GM19099 (cell line): Measurements from ENCODE around the gene COX20.
A peak's percentile ranks its signal among the peaks of the same experiment; 100 is the strongest.

Experiments used
- POLR2A ChIP-seq: IDR thresholded peaks from 3 replicates; pipeline ENCODE4 v1.6.1; 2011; ENCODE audit warnings: low read depth; ENCODE audit not compliant: insufficient read length; ENCODE audit errors: extremely low read depth

The COX20 gene

DNA sequence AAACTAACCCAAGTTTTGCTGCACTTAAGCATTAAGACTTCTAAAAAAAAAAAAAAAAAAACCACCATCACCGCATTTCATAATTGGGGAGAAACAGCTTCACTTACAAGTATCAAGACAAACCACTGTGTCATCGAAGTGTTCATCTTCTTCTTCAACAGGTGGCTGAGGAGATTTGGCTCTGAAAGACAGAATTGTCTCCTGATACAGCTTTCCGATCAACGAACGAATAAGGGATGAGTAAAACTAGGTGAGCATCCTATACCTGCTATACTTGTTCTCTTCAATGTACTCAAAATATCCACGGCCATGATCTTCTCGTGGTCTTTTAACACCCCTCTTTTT lies 26.9 kb downstream of the COX20 start:
- TF ChIP-seq POLR2A, result no peak

DNA sequence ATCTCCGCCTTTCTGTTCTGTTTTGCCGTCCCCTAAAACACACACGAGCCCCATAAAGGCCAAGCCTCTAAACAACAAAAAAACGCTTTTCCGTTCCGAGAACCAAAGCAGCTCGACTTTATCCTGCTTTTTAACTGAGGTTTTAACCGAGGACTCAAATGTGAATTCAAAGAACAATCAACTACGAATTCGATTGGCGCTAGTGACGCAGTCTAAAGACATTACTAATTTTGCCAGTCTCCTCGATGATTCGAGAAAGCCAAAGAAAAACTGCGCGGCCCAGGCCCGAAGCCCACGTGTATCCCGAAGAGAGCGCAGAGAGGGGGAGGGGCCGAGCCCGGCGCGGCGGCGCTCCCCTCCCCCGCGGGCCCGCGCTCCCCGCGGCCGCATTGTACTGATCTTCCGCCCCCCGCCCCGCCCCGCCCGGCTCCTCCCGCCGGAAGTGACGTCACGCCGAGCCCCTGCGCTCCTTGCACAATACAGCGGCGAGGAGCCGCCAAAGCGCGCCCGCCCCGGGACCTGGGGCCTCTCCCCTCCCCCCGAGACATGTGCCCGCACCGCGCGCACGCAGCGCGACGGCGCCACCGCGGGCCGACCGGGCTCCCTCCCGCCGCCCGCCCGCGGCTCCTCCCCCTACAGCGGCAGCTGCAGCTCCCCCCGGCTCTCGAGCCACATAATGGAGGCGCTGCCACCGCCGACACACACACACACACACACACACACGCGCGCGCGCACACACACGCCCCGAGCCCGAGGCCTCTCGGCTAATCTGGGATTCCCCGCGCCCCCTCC lies 27.4 kb downstream of the COX20 start:
- TF ChIP-seq POLR2A, result peak; percentile 70

DNA sequence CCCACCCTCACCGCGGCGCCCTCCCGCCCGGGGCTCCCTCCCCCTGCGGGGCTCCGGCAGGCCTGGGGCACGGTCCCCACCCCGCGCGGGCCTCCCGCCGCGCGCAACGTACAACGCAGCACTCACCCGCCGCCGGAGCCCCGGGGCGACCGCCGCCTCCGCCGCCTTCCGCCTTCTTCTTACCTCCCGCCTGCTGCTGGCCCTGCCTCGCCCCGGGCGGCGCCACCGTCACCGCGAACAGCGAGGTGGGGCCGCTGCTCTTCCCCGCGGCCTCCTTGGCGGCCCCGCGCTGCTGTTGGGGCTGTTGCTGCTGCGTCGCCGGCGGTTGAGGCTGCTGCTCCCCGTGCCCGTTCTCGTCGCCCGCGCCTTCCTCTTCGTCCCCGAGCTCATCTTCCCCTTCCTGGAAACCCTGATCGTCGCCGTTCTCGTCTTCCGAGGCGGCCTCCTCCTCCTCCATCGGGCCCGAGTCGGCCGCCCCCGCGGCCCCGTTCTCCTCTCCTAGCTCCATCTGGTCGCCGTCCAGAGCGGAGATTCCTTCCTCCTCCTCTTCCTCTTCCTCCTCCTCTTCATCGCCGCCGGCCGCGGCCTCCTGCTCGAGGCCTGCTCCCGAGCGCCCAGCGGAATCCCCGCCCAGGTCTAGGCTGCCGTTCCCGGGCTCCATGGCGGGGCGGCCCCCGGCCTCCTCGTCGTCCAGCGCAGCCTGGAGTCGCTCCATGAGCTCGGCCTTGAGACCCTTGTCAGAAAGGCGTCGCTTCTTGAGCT lies 28.2 kb downstream of the COX20 start:
- no peak for TF ChIP-seq POLR2A

DNA sequence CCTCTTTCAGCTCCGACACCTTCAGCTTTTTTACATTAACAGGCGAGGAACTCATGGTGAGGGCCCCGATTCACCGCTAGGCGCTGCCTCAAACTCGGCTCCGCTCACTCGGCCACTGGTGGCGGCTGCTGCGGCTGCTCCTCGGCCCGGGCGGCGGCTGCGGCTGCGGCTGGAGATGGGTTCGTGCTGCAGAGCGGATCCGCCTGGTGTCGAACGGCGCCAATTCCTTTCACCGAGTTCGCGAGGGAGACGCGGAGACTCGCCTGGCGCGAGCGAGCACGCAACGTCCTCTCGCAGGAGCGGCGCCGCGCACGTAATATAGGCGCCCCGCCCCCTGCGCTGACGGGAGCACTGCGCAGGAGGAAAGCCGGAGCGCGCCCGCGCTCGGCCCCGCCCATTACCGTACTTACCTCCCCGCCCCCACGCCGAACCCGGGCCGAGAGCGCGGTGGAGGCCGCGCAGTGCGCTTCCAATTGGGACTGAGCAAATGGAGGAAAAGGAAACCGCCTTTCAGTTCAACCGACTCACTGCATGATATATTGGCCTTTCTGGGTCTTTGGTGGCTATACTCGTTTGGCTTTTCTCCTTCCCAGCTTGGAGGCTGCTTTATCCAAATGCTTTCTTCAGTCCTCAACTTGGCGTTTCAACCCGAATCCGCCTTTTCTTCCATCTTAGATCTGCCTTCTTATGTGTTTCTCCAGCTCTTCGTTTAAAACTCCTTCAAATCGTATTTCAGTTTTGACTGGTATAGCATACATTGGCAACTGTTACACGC lies 29.0 kb downstream of the COX20 start, which contains the start of gene HNRNPU:
Gene HNRNPU, minus strand, starts transcription at position 291 of the 775 bp plus-strand sequence. Its CDS starts 236 bp downstream, at position 55.
- peak; percentile 94 for TF ChIP-seq POLR2A

DNA sequence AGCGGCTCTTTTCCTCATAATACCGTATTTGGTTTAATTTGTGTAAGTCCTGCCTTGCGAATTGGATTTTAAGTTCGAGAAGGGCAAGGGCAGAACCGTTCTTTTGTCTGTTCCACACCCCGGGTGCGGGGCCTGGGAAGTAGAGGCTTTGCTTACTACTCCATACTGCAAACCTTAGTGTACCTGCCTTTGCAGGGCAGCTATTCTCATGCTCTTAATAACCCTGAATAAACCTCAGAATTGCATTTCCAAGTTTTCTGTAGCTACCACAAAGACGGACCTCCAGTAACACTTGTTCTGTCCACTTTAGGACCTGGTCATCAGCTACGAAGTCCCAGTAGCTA lies 29.5 kb downstream of the COX20 start:
- no peak for TF ChIP-seq POLR2A

DNA sequence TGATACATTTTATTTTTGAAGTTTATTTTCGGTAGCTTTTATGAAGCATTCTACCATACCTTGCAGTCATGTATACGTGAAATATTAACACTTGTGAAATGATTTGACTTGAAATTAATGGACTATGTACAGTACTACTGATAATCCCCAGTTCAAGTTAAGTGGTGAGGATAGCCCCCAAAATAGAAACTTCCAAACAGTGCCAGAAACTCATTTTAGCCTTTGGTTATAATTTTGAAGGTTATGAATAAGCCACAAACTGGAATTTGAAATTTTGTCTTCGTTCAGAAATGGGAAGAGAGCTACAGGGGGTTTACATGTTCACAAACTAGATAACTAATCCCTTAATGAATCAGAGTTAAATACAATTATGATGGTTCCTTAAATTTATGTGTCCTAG lies 30.4 kb downstream of the COX20 start:
- TF ChIP-seq POLR2A, result no peak

DNA sequence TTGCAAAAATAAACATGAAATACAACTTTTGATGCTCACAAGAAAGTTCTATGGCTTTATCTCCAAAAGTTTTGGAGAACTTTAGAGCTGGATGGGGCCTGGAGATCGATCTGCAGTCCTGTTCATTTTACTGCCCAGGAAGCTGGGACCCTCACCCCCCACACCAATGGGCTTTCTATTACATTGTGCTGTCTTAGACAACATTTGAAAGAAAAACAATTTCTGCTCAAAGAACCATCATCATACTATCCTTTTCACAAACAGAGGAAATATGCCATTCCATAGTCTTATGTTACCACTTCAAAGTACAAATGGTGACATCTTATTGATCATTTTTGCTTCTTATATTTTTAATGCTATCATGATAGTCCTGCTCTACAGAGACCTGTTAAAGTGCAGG lies 30.9 kb downstream of the COX20 start:
- TF ChIP-seq POLR2A, result no peak

DNA sequence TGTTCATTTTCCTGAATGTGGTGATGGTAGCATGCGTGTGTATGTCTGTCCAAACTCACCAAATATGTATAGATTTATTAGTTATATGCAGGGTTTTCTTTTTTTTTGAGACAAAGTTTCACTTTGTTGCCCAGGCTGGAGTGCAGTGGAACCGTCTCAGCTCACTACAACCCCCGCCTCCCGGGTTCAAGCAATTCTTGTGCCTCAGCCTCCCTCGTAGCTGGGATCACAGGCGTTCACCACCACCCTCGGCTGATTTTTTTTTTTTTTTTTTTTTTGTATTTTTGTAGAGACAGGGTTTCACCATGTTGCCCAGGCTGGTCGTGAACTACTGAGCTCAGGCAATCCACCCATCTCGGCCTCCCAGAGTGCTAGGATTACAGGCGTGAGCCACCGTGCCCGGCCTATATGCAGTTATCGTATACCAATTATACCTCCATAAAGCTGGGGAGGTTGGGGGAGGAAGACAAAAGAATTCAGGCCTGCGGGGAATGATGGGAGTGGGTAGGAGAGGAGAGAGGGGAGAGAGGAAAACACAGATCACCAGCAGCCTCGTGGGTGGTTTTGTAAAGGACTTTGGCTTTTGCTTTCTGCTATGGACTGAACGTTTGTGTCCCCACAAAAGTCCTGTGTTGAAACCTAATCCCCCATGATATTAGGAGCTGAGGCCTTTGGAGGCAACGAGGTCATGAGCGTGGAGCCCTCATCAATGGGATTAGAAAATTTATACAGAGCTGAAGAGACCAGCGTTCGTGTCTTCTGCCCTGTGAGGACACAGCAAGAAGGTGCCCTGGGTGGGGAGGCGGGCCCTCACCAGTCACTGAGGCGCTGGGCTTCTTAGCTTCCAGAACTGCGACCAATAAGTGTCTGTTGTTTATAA lies 33.3 kb downstream of the COX20 start:
- TF ChIP-seq POLR2A, result no peak

DNA sequence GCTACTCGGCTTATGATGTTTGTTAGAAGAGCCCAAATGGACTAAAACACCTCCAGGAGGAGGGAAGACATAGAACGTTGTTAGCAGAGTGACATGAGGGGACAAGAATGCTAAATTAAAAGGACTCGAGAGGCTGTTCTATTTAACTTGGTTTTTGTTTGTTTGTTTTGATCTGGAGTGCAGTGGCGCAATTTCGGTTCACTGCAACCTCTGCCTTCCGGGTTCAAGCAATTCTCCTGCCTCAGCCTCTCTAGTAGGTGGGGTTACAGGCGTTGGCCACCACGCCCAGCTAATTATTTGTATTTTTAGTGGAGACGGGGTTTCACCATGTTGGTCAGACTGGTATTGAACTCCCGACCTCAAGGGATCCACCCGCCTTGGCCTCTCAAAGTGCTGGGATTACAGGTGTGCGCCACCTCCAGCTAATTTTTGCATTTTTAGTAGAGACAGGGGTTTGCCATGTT lies 33.9 kb downstream of the COX20 start:
- no peak for TF ChIP-seq POLR2A

DNA sequence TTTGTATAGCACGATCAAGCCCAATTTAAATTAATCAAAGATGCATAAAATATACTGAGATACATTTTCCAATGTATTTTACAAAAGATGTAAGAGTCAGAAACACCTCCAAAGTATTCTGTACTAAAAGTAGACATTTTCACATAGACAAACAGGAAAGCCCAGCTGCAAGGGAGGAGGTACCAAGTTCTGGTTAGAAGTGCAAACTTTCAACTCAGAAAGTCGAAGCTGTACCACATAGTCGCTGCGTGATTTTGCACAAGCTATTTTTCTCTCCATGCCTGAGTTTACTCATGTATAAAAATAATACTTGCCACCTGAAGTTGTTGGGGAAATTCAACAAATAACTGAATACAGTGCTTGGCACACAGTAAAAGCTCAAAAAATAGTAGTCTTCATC lies 34.5 kb downstream of the COX20 start:
- TF ChIP-seq POLR2A, result no peak

DNA sequence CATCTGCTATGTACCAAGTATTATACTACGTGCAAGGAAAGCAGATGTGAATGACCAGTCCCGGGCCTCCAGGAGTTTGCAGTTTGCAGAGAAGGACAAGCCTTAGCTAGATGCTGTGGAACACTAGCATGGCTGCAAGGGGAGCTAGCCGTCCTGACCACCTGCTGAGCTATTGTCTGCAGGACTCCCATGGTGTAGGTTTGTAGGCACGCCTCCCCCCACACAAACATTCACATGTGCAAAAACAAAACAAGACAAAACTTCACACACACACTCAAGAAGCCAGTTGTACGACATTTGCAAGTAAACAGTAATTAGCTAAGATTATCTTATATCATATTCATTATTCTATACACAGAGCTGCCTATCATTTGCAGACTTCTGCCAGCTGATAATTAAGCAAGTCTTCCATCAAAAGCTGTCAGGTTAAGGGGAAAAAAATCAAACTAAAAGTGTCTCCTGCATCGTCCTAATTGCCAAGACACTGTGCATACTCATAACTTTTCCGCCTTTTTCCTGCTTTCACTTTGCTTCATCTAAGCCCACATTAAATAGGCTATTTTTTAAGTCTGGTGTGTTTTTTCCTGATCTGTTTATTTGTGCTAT lies 39.6 kb downstream of the COX20 start:
- no peak for TF ChIP-seq POLR2A

DNA sequence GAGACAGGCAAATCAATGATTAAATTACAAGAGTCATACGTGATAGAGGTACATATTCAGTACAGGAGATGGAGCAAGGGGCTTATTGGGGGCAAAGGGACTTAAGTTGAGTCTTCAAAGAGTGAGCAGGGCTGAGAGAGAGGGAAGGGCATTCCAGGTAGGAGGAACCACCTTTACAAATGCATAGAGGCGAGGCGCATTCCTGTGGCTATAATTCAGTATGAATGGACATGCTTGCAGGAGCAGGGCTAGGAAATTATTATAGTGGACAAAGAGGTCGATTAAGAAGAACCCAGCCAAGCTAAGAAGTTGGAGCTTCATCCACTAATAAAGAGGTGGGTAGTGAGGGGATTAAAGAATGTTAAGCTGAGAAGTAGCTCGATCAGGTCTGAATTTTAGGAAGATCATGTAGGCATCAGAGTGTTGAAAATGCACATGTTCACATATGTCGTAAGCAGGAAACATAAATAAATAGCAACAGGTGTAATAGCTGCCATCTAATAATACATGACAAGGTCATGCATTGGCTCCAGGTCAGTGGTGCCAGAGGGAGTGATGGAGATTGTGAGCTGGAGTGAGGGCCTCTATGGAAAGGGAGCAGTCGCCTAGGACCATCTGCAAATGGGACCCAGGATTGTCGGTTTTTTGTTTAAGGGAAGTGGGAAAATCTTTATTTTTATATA lies 40.9 kb downstream of the COX20 start:
- no peak for TF ChIP-seq POLR2A

DNA sequence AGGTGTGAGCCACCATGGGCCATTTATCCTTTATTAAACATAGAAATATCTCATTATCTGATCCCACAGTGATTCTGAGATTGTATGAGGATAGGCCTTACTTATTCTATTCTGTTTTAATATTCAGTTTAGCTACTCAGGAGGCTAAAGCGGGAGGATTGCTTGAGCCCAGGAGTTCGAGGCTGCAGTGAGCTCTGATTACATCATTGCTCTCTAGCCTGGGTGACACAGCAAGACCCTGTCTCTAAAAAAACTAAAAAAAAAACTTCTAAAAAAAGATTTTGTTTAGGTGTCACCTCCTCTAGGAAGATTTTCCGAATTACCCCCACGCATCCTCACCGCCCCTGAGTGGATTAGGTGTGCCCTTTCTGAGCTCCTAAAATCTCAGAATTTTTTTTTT lies 43.2 kb downstream of the COX20 start:
- TF ChIP-seq POLR2A, result no peak
